ENCODE data around the gene OGDH.

DNA sequence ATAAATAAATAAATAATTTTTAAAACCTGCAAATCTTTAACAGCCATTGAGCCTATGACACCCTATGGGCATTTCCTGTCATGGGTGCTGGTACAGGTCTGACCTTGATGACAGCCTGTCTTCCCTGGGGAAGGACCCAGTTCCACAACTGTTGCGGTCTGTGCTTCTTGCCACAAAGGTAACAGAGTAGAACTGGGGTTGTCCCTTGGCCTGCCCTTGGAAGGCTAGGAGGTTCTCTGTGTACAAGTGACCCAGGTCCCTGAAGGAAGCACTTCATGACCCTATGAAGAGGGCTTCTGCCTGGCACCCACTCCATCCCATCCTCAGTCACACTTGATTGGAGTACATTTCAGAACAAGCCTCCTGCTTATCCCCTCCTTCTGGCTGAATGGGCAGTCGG, 66.9 kb downstream of the OGDH start:
- no peak for TF ChIP-seq DNMT3B (CRISPR knock-in tag; conservative IDR thresholded peaks at IDR 0.05)
- no peak for TF ChIP-seq NFE2 (CRISPR knock-in tag; IDR thresholded peaks at IDR 0.05)
- no peak for TF ChIP-seq ZZZ3 (CRISPR knock-in tag; IDR thresholded peaks at IDR 0.05; ENCODE audit: borderline replicate concordance)
